Measurements from ENCODE around the gene ENKD1.

- TF ChIP-seq, protein P1, sequence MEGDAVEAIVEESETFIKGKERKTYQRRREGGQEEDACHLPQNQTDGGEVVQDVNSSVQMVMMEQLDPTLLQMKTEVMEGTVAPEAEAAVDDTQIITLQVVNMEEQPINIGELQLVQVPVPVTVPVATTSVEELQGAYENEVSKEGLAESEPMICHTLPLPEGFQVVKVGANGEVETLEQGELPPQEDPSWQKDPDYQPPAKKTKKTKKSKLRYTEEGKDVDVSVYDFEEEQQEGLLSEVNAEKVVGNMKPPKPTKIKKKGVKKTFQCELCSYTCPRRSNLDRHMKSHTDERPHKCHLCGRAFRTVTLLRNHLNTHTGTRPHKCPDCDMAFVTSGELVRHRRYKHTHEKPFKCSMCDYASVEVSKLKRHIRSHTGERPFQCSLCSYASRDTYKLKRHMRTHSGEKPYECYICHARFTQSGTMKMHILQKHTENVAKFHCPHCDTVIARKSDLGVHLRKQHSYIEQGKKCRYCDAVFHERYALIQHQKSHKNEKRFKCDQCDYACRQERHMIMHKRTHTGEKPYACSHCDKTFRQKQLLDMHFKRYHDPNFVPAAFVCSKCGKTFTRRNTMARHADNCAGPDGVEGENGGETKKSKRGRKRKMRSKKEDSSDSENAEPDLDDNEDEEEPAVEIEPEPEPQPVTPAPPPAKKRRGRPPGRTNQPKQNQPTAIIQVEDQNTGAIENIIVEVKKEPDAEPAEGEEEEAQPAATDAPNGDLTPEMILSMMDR (IDR thresholded peaks at IDR 0.05): no peak
- TF ChIP-seq EP300 (IDR thresholded peaks at IDR 0.05) (no peak), POLR2AphosphoS5 (IDR thresholded peaks at IDR 0.05) (no peak)
These were observed 7.5 kb downstream of the ENKD1 start for GRCh38 chr16:67658849-67659674.

All from upper lobe of left lung (tissue), 4 donors.